ENCODE results near the gene BNIPL.

DNA sequence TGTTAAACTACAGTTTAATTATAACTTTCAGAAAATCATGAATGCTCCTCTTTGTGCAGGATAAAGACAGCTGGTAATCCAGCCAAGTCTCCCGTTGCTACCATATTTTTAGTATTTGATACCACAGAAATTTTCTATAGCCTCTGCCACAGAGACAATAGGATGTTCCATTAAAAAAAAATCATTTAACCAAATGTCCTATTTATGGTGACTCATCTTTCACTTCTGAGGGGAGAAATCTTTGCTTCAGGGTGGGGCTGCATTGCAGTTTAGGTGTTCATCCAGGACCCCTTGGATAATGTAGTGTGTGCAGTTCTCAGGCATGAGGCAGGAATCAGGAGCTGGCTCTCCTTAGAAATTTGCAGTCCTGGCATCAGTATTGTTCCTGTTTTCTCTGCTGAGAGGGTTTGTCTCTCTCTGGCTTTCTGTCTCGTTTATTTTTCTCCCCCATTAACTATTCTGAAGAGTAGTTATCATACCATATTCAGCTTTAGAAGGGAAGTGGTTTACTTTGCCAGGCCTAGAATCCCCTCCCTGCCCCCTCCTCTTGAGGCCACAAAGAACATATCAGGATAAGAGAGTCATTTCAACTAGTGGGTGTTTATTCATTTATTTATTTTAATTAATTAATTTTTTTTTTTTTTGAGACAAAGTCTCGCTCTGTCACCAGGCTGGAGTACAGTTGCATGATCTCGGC, 25.1 kb upstream of the BNIPL start:
- TF ChIP-seq CTCF (IDR thresholded peaks at IDR 0.05) (no peak), POLR2A (IDR thresholded peaks at IDR 0.05) (no peak)
